GM06990 (cell line): Measurements from ENCODE around the gene MED25.

Experiments used
- DNase-seq: peaks from one replicate; pipeline ENCODE4 v3.0.0-alpha.2; 2011; ENCODE audit not compliant: insufficient read length; ENCODE audit errors: extremely low read depth
- H3K27me3 ChIP-seq: replicated peaks from 2 replicates; pipeline ENCODE4 v1.6.0; 2011; ENCODE audit warnings: low read length; ENCODE audit not compliant: control insufficient read depth, insufficient read depth
- H3K36me3 ChIP-seq: 2 replicates; pipeline ENCODE4 v1.5.1; 2011; ENCODE audit warnings: low read length; ENCODE audit not compliant: control insufficient read depth, insufficient read depth
- H3K4me3 ChIP-seq: replicated peaks from 2 replicates; pipeline ENCODE4 v1.5.1; 2011; ENCODE audit warnings: low read depth, mild to moderate bottlenecking, control low read depth, low read length
- CTCF ChIP-seq: IDR thresholded peaks from 2 replicates; pipeline ENCODE4 v1.5.1; 2011; ENCODE audit warnings: low read length, control low read depth, mild to moderate bottlenecking, inconsistent platforms; ENCODE audit not compliant: insufficient read depth, poor library complexity, severe bottlenecking

MED25 gene

GRCh38 chr19:49820125-49820524 lies 2.0 kb downstream of the MED25 start:
- Histone ChIP-seq H3K4me3 (no peak overlapping the region), H3K36me3 (peaks cover 5% of the 10 kb centered on the region), H3K27me3 (no peaks in the 10 kb centered on the region)
- no peak for TF ChIP-seq CTCF
- DNase-seq: no peak

- Histone ChIP-seq H3K4me3 (no peak overlapping the region), H3K36me3 (peaks cover 13% of the 10 kb centered on the region), H3K27me3 (no peaks in the 10 kb centered on the region)
- DNase-seq: no peak
- TF ChIP-seq CTCF: no peak
Observed at GRCh38 chr19:49823472-49823871, 5.4 kb downstream of the MED25 start.

- H3K27me3 ChIP-seq: no peaks in the 10 kb centered on the region
- no peak for DNase-seq
- H3K36me3 ChIP-seq: peaks cover 14% of the 10 kb centered on the region
- no peak overlapping the region for H3K4me3 ChIP-seq
- no peak for TF ChIP-seq CTCF
Observed at GRCh38 chr19:49824662-49825061, 6.6 kb downstream of the MED25 start.

- TF ChIP-seq CTCF: no peak
- H3K4me3 ChIP-seq: no peak overlapping the region
- H3K36me3 ChIP-seq: peaks cover 17% of the 10 kb centered on the region
- no peaks in the 10 kb centered on the region for H3K27me3 ChIP-seq
- DNase-seq: no peak
Observed at GRCh38 chr19:49827034-49827433, 8.9 kb downstream of the MED25 start.

- Histone ChIP-seq H3K27me3 (no peaks in the 10 kb centered on the region), H3K4me3 (no peak overlapping the region), H3K36me3 (peaks cover 28% of the 10 kb centered on the region)
- DNase-seq: no peak
- TF ChIP-seq CTCF: no peak
Observed at GRCh38 chr19:49829200-49829599, 11.1 kb downstream of the MED25 start.

- TF ChIP-seq CTCF: no peak
- Histone ChIP-seq H3K27me3 (no peaks in the 10 kb centered on the region), H3K4me3 (no peak overlapping the region), H3K36me3 (peaks cover 29% of the 10 kb centered on the region)
- DNase-seq: no peak
Observed at GRCh38 chr19:49829721-49830120, 11.6 kb downstream of the MED25 start.
